Measurements from ENCODE around the gene PIH1D1. TPM values are rescaled to one million over a fixed set of nuclear protein-coding genes. Genes with fewer than 3 reads are reported as not detected.

Gene PIH1D1
- total and polyA plus RNA-seq, 2 of the 8 experiments (the other 6 are each of a cell fraction or from before 2014, with no cell fraction given), result 146 to 195 TPM

DNA sequence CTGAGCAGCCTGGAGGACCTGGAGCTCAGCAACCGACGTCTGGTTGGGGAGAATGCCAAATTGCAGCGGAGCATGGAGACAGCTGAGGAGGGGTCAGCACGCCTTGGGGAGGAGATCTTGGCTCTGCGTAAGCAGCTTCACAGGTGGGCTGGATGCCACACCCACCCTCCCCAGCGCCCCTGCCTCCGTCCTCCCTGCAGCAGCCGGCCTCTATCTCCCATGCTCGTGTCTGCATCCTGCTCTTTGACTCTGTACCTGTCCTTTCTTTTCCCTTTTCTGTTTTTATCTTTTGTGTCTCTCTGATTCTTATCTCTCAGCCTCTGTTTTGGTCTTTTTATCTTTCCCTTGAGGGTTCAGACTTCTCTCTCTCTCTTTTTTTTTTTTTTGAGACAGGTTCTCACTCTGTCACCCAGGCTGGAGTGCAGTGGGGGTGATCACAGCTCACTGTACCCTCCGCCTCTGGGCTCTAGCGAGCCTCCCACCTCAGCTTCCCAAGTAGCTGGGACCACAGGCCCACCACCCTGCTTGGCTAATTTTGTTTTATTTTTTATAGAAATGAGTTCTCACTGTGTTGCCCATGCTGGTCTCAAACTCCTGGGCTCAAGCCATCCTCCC lies 53.5 kb downstream of the PIH1D1 start:
- no peaks in the 10 kb centered on the region for H3K79me1 ChIP-seq (ENCODE audit: low read depth, low read length)
- DNase-seq (ENCODE audit: low read depth in 1 of 2, low spot score in 2 of 2) (no peak), FAIRE-seq (no peak)
- no peak overlapping the region for H3K27ac ChIP-seq (ENCODE audit: low read depth, low read length)
- no peak overlapping the region for H3K56ac ChIP-seq (replicated peaks; ENCODE audit: insufficient read length, low read depth, low read length)
- no peak overlapping the region; a peak in 1 of 7 replicates for H3K9ac ChIP-seq (replicated peaks in 1 of 4; ENCODE audit: extremely low read depth in 1 of 4, low read depth in 3 of 4, low read length in 3 of 4)
- H2AK5ac ChIP-seq (ENCODE audit: low read depth, low read length), result no peak overlapping the region
- no peak overlapping the region for H3K23ac ChIP-seq (ENCODE audit: insufficient read length)
- ChIA-PET CTCF (ENCODE audit: partially characterized antibody) (interaction anchor here (1.2 to 10.4 kb wide), 3 partner anchors 17 to 32 kb away, joined by 3 to 291 read pairs (median 13); no protein-coding TSS in a partner anchor), POLR2A (ENCODE audit: partially characterized antibody) (interaction anchor here (0.5 to 2.0 kb wide), 5 partner anchors 20 to 94 kb away, joined by 3 to 6 read pairs (median 3); partner anchors contain the start of gene PIH1D1)
- H3K36me3 ChIP-seq (ENCODE audit: control insufficient read depth in 2 of 4, insufficient read depth in 4 of 4, low read length in 3 of 4), result no peaks in the 10 kb centered on the region
- no peak overlapping the region for H2BK120ac ChIP-seq (replicated peaks; ENCODE audit: low read depth, low read length)
- no peak overlapping the region for H2AFZ ChIP-seq (ENCODE audit: low read length)
- 0 out of 2 replicates have a peak overlapping the region, but pooled peaks have one; percentile 8 for H2BK15ac ChIP-seq (ENCODE audit: low read length)
- no peak overlapping the region for H4K91ac ChIP-seq (replicated peaks; ENCODE audit: insufficient read length, low read length)
- no peaks in the 10 kb centered on the region for H3K79me2 ChIP-seq (ENCODE audit: control insufficient read depth in 1 of 2, insufficient read depth in 2 of 2, low read length in 2 of 2)
- no peak overlapping the region for H3K4me3 ChIP-seq (ENCODE audit: extremely low read depth in 1 of 4, insufficient read depth in 2 of 4, low read depth in 3 of 4, low read length in 4 of 4)
- peak overlapping the region; percentile 34; the same call in 1 of the 2 replicates for H2BK20ac ChIP-seq (ENCODE audit: low read length)
- no peaks in the 10 kb centered on the region for H3K27me3 ChIP-seq (replicated peaks in 1 of 4; ENCODE audit: control insufficient read depth in 3 of 4, extremely low read depth in 1 of 4, insufficient read depth in 3 of 4, low read length in 3 of 4)
- no peak overlapping the region for H3K4ac ChIP-seq (replicated peaks; ENCODE audit: insufficient read length, low read depth, low read length)
- H2BK5ac ChIP-seq (ENCODE audit: low read depth, low read length), result no peak overlapping the region
- no peak overlapping the region for H4K5ac ChIP-seq (ENCODE audit: insufficient read length, low read depth, low read length)
- H4K8ac ChIP-seq (ENCODE audit: extremely low read depth, insufficient read depth, low read length), result no peak overlapping the region
- no peak overlapping the region for H3K18ac ChIP-seq (ENCODE audit: extremely low read depth, low read length)
- peak overlapping the region; percentile 80; the same call in 1 of the 2 replicates for H2BK12ac ChIP-seq (ENCODE audit: low read depth, low read length)
- H3K9me3 ChIP-seq (ENCODE audit: insufficient read depth in 2 of 2, low read depth in 1 of 2, low read length in 1 of 2), result no peaks in the 10 kb centered on the region
- WGBS, 2 experiments (ENCODE audit: extremely low coverage in 1 of 2, insufficient coverage in 1 of 2, insufficient read length in 1 of 2, insufficient replicate concordance in 2 of 2, low coverage in 1 of 2, low lambda C conversion rate in 2 of 2, missing lambda C conversion rate in 1 of 2), result 71% methylated on average over 8 of the region's 11 CpGs; no CpG with 5 or more reads in 1 of the 2 experiments
- H3K4me2 ChIP-seq (ENCODE audit: insufficient read depth in 1 of 2, low read depth in 2 of 2, low read length in 2 of 2), result no peak overlapping the region
- no peaks in the 10 kb centered on the region for H4K20me1 ChIP-seq (replicated peaks in 1 of 2; ENCODE audit: control insufficient read depth in 1 of 2, insufficient read depth in 2 of 2, low read length in 2 of 2)
- no peak overlapping the region for H3K14ac ChIP-seq (ENCODE audit: insufficient read length)
- H3K4me1 ChIP-seq (replicated peaks in 1 of 4; ENCODE audit: control insufficient read depth in 3 of 4, insufficient read depth in 4 of 4, low read length in 3 of 4), result peaks cover 0 to 19% (median 9%) of the 10 kb centered on the region in 4 experiments; a peak in 3 of 7 replicates
- no peak for TF ChIP-seq JUN (IDR thresholded peaks at IDR 0.05; ENCODE audit: low read depth, low read length)
- no peak for TF ChIP-seq SAP30 (IDR thresholded peaks at IDR 0.05; ENCODE audit: insufficient read depth, insufficient replicate concordance, low read length)
- no peaks in the 10 kb centered on the region for H3K23me2 ChIP-seq (ENCODE audit: low read depth, low read length)

Data from H1 (cell line).